H4 (cell line): Measurements from ENCODE around the gene BANP. TPM values are rescaled to one million over a fixed set of nuclear protein-coding genes. Genes with fewer than 3 reads are reported as not detected.
"Not testable (repeated sequence)": the region's sequence is repeated elsewhere in the genome, so short reads cannot be mapped to it uniquely, and the experiment has no call there.

ENCODE experiments used
- DNase-seq: peaks from one replicate; pipeline ENCODE4 v3.0.0-alpha.2; 2015; ENCODE audit warnings: low spot score
- total RNA-seq: library from RNA; depleted of rRNA; stranded (reverse); fragments of >200 nt; shearing (Covaris generic); gene quantifications from 2 replicates; pipeline ENCODE4 v1.2.3, GENCODE V29; 2014

BANP gene
- total RNA-seq, 1 experiment from 2014 or later: 14.1 TPM

GRCh38 chr16:88047462-88047861 lies 96.2 kb downstream of the BANP start:
- no peak for DNase-seq

DNA sequence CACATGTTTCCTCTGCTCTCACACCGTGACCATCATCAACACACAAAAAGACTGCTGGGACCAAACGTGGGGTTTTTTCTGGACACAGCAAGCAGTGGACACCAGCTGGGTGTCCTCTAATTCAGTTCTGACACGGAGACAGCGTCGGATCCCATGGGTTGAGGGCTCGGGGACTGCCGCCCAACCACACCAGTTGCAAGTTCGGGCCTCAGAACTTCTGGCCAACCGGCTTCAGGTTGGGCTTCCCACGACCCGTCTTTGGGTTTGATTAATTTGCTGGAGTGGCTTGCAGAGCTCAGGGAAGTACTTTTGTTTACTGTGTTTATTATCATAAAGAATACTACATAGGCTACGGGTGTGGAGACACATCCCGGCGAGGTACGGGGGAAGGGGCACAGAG lies 97.8 kb downstream of the BANP start:
- no peak for DNase-seq

- DNase-seq: no peak
Observed at GRCh38 chr16:88049561-88050545, 98.6 kb downstream of the BANP start.

- DNase-seq: no peak
Observed at GRCh38 chr16:88050952-88051660, 99.9 kb downstream of the BANP start.

GRCh38 chr16:88052661-88053060 lies 101.4 kb downstream of the BANP start:
- no peak for DNase-seq

DNA sequence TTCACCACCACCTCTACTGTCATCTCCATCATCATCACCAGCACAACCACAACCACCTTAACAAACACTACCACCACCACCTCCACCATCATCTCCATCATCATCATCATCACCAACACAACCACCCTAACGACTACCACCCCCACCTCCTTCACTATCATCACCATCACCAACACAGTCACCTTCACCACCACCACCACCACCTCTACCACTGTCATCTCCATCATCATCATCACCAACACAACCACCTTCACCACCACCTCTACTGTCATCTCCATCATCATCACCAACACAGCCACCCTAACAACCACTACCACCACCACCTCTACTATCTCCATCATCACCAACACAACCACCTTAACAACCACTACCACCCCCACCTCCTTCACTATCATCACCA lies 102.2 kb downstream of the BANP start:
- not testable (repeated sequence) for DNase-seq

- no peak for DNase-seq
Observed at GRCh38 chr16:88055356-88055755, 104.1 kb downstream of the BANP start.

DNA sequence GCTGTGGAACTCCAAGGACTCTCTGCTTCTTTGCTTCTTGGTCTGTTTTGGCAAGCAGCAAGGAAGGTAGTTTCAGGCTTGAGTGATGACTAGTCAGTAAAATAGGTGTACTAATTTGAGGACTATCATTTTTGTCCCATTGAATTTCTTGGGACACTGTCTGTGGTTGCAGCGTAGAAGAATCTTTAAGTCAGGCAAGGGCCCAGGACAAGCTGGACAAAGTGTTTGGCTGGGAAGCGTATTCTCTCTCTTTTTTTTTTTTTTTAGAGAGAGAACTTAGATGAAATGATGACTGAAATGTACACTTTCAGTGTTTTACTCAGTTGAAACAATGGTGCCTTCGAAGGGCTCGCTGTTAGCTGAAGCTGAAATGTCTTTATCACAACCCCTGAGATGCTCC lies 105.0 kb downstream of the BANP start:
- no peak for DNase-seq

- no peak for DNase-seq
Observed at GRCh38 chr16:88057656-88058055, 106.4 kb downstream of the BANP start.

- no peak for DNase-seq
Observed at GRCh38 chr16:88058136-88058535, 106.9 kb downstream of the BANP start.

- no peak for DNase-seq
Observed at GRCh38 chr16:88058817-88059216, 107.6 kb downstream of the BANP start.

DNA sequence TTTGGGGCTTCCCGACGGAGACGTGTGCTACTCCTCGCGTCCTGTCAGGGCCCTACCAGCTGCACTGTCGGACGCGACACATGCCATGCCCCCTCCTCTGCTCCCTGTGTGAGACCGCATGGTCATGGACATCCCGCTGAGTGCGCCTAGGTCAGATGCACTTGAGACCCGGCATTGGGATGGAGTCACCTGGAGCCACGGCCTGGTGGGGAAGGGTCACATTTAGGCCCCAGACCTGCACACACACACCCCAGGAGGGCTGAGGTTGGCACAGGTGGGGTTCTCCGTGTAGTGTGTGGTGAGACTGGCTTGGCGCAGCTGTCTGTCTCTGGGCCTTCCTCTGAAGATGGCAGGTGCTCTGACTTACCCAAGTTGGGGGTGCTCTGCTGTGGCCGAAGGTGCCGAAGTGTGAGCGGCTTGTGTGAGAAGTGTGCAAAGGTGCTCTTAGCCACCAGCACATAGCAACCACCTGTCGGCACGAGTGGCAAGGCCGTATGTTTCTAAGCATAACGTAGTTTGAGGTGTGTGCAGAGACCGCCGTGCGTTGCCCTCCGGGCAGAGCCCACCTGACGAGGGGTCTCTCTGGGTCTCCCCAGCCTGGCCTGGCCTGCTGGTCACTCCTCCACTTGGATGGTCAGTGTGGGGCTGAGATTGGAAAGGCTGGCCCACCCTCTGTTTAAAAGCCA lies 108.6 kb downstream of the BANP start:
- DNase-seq: no peak

- no peak for DNase-seq
Observed at GRCh38 chr16:88060524-88061219, 109.4 kb downstream of the BANP start.

GRCh38 chr16:88061346-88062110 lies 110.3 kb downstream of the BANP start:
- DNase-seq: no peak

- no peak for DNase-seq
Observed at GRCh38 chr16:88062341-88063210, 111.3 kb downstream of the BANP start.

- DNase-seq: no peak
Observed at GRCh38 chr16:88063211-88063773, 112.1 kb downstream of the BANP start.

DNA sequence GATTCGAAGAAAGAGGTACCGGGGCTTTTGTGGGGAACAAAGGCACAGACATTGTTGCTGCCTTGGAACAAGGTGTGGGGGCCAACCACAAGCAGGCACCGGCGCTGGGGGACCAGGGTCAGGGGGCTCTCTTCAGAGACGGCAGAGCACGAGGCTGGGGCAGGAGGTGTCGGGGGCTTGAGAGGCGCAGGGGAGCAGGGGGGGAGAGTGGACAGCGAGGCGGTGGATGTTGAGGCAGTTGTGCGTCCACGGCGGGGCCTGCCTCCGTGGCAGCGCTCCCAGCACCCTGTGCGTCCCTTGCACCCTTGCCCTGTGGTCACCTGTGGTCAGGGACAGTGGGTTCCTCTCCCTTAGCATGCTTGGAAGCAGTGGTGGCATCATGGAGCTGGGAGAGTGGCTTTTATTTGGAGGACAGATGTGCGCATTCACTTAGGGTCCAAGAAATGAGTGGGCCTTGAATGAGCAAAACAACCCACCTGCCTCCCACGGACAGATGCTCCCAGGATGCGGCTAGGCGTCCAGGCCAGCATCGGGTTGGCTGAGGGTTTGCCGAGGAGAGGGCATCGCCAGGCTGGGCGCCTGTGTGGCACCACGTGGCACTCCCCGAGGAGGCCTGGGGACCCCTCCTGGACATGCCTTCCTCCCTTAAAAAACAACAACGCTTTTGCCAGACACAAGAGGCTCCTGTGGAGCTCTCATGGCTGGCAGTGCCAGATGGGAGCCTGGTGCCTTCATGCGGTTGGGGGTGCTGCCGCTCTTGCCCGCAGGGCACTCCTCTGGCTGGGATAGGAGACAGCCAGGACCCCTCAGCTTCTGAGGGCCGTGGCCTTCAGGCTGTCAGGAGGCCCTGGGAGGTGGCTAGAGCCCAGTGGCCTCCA lies 113.0 kb downstream of the BANP start:
- no peak for DNase-seq

GRCh38 chr16:88064889-88065746 lies 113.9 kb downstream of the BANP start:
- no peak for DNase-seq
